Kidney (tissue), 14 donors: ENCODE results near the gene XYLB. TPM values are rescaled to one million over a fixed set of nuclear protein-coding genes. Genes with fewer than 3 reads are reported as not detected.

Source experiments
- DNase-seq, 5 donors: peaks; one replicate each; pipeline ENCODE4 v3.0.0-alpha.2; 2013 to 2020
- FAIRE-seq: peaks from 2 replicates; lab custom pipeline; 2012; peaks lifted over from hg19 to GRCh38; lab: Jason Lieb, UNC
- H3K27ac ChIP-seq, 2 donors: one replicate each; pipeline ENCODE4 v1.7.0; 2013; ENCODE audit warnings: low read depth in 2 of 2, low read length in 2 of 2, inconsistent platforms in 1 of 2
- H3K27me3 ChIP-seq: one replicate; pipeline ENCODE4 v1.7.1; 2013; ENCODE audit warnings: low read length, inconsistent platforms; ENCODE audit not compliant: control insufficient read depth, insufficient read depth
- H3K36me3 ChIP-seq, 3 donors: one replicate each; pipeline versions ENCODE4 v1.7.0 to v1.7.1; 2013; ENCODE audit warnings: low read length in 3 of 3, control low read depth in 1 of 3, inconsistent platforms in 1 of 3; ENCODE audit not compliant: insufficient read depth in 3 of 3, control insufficient read depth in 2 of 3
- H3K4me1 ChIP-seq, 3 donors: one replicate each; pipeline versions ENCODE4 v1.7.0 to v1.7.1; 2013; ENCODE audit warnings: low read length in 3 of 3, inconsistent platforms in 1 of 3, low read depth in 1 of 3; ENCODE audit not compliant: control insufficient read depth in 2 of 3, insufficient read depth in 2 of 3
- H3K4me3 ChIP-seq, 3 donors: one replicate each; pipeline versions ENCODE4 v1.7.0 to v1.8.1; 2013; ENCODE audit warnings: low read length in 3 of 3, control low read depth in 1 of 3, inconsistent platforms in 1 of 3
- H3K9ac ChIP-seq, 3 donors: one replicate each; pipeline versions ENCODE4 v1.7.0 to v1.7.1; 2013; ENCODE audit warnings: low read length in 3 of 3, control low read depth in 1 of 3, inconsistent platforms in 1 of 3
- H3K9me3 ChIP-seq, 3 donors: one replicate each; pipeline versions ENCODE4 v1.7.0 to v1.7.1; 2013; ENCODE audit warnings: low read length in 3 of 3, control low read depth in 1 of 3, inconsistent platforms in 1 of 3; ENCODE audit not compliant: control insufficient read depth in 2 of 3, insufficient read depth in 1 of 3
- intact Hi-C: fragments of 100-400 bp; cut with DNase I; formaldehyde crosslinking; loops from one replicate; pipeline ENCODE4 v1.11.1; 2022
- polyA plus RNA-seq: library from polyadenylated mRNA; stranded (reverse); fragments of 350-450 nt; fragmentation: Illumina TruSeq; extraction: RNeasy Lipid Tissue Mini Kit (QIAGEN cat#74804); gene quantifications from one replicate; pipeline ENCODE4 v1.2.3, GENCODE V29; 2014; ENCODE audit warnings: low read depth, low replicate concordance; ENCODE audit not compliant: insufficient read depth
- total RNA-seq: library from RNA; stranded (reverse); fragmentation: NEBNext Ultra II Directional; extraction: Animal tissue kit (Norgen Biotek cat#: 25700); gene quantifications from one replicate; pipeline ENCODE4 v1.2.1, GENCODE V29; 2021
- TF ChIP-seq, protein P1 (sequence below): IDR thresholded peaks from 3 replicates; pipeline ENCODE4 v1.5.1; 2012; ENCODE audit warnings: mild to moderate bottlenecking, moderate library complexity, borderline replicate concordance; ENCODE audit not compliant: insufficient read depth; ENCODE audit errors: extremely low read depth
- donor health status: control.
- donor health status: control.
- donor health status: control.
- donor health status: control.
- donor health status: control.
- donor health status: DM: yes; HTN: yes; CAD: no.
- donor health status: Normal renal cell carcinoma (clear cell type).

The XYLB gene
- total and polyA plus RNA-seq, 2 donors from 2014 or later, result 6.0 to 7.9 TPM

DNA sequence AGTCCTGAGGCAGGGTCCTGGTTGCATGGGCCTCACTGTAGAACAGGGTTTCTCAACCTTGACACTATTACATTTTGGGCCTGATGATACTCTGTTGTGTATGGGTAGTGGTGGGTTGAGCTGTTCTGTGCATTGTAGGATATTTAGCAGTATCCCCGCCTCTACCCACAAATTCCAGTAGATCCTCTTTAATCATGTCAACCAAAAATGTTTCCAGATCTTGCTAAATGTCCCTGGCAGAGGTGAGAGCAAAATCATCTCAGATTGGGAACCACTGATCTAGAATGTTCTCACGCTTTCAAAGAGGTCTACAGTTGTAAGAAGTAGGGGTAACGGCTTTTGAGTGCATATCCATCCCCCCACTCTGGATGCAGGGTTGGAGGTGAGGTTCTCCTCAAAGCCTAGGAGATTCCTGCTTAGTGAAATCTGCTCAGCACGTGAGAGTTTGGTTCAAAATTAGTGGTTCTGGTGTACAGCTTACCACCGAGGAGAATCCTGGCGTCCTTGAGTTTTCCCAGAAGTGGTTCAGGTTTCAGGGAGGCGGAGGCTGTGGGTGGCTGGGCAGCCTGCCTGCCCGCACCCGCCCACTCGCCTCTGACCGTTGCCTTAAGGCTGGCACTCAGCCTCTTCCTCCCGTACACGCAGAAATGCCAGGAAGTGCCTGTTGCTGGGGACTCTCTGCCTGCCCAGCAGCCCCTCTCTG is 112.4 kb downstream of the XYLB start:
- FAIRE-seq (no peak), DNase-seq (peak; percentile 61 to 85 (median 80))
- Histone ChIP-seq H3K9ac (peak overlapping the region in 2 of 3 donors; percentile 11 to 52), H3K27me3 (no peaks in the 10 kb centered on the region), H3K4me3 (peak overlapping the region in 2 of 3 donors; percentile 40 to 42), H3K27ac (peak overlapping the region; percentile 79), H3K36me3 (no peaks in the 10 kb centered on the region), H3K9me3 (no peaks in the 10 kb centered on the region), H3K4me1 (peaks cover 3 to 47% (median 38%) of the 10 kb centered on the region in 3 donors)
- TF ChIP-seq, protein P1, sequence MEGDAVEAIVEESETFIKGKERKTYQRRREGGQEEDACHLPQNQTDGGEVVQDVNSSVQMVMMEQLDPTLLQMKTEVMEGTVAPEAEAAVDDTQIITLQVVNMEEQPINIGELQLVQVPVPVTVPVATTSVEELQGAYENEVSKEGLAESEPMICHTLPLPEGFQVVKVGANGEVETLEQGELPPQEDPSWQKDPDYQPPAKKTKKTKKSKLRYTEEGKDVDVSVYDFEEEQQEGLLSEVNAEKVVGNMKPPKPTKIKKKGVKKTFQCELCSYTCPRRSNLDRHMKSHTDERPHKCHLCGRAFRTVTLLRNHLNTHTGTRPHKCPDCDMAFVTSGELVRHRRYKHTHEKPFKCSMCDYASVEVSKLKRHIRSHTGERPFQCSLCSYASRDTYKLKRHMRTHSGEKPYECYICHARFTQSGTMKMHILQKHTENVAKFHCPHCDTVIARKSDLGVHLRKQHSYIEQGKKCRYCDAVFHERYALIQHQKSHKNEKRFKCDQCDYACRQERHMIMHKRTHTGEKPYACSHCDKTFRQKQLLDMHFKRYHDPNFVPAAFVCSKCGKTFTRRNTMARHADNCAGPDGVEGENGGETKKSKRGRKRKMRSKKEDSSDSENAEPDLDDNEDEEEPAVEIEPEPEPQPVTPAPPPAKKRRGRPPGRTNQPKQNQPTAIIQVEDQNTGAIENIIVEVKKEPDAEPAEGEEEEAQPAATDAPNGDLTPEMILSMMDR, result no peak
- intact Hi-C loops, result no loop called here

DNA sequence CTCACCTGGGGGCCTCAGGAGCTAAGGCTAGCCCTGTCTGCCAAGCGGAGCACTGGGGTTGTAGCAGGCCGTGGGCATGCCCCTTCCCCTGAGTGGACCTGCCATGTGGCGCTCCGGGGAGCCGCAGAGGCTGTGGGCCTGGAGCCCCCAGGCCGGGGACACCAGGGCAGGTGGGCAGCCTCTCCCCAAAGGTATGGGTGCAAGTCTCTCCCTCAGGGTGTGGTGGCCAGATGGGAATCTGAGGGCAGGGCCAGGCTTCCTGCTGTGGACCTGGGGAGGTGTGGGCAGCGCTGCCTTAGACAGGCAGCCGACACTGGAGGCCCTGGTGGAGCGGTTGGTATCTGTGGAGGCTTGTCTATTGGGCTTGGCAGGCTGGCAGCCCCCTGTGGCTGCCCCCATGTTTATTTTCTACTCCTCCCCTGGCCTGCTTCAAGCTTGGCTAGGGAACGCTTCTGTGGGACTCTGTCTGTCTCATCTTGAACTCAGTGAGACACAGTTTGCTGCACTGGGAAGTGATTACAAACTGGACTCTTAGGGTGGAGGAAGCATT is 113.0 kb downstream of the XYLB start:
- Histone ChIP-seq H3K9me3 (no peaks in the 10 kb centered on the region), H3K27ac (peak overlapping the region; percentile 79), H3K9ac (peak overlapping the region in 2 of 3 donors; percentile 11 to 52), H3K4me1 (peaks cover 3 to 47% (median 38%) of the 10 kb centered on the region in 3 donors), H3K4me3 (peak overlapping the region in 2 of 3 donors; percentile 40 to 42), H3K27me3 (no peaks in the 10 kb centered on the region), H3K36me3 (no peaks in the 10 kb centered on the region)
- intact Hi-C loops, result no loop called here
- no peak for FAIRE-seq
- TF ChIP-seq, protein P1, result no peak
- peak in 1 of 5 donors; percentile 79 for DNase-seq

GRCh38 chr3:38460377-38461270 is 114.0 kb downstream of the XYLB start:
- intact Hi-C loops, result no loop called here
- peak in 3 of 5 donors; percentile 49 to 77 (median 65) for DNase-seq

More at GRCh38 chr3:38460377-38461270, 114.0 kb downstream of the XYLB start:
- H3K9ac ChIP-seq, result peak overlapping the region in 1 of 3 donors; percentile 52
- FAIRE-seq, result no peak
- H3K4me1 ChIP-seq, result peaks cover 3 to 46% (median 37%) of the 10 kb centered on the region in 3 donors
- no peak overlapping the region for H3K4me3 ChIP-seq
- H3K27me3 ChIP-seq, result no peaks in the 10 kb centered on the region
- peak overlapping the region in 1 of 2 donors; percentile 3 for H3K27ac ChIP-seq
- no peaks in the 10 kb centered on the region for H3K36me3 ChIP-seq
- TF ChIP-seq, protein P1, result no peak
- H3K9me3 ChIP-seq, result no peaks in the 10 kb centered on the region

Other genes starting within 250 kb of the XYLB start
- 90.0 TPM for gene ACAA1, start 209.7 kb upstream of the XYLB start, total RNA-seq
- 566 TPM for gene ACAA1, start 209.7 kb upstream of the XYLB start, polyA plus RNA-seq
- 34.5 TPM for gene MYD88, start 208.1 kb upstream of the XYLB start, total RNA-seq
- gene MYD88, start 208.1 kb upstream of the XYLB start, polyA plus RNA-seq, result 20.8 TPM
- gene OXSR1, start 181.2 kb upstream of the XYLB start, total RNA-seq, result 40.0 TPM
- gene OXSR1, start 181.2 kb upstream of the XYLB start, polyA plus RNA-seq, result 16.7 TPM
- 0.16 TPM for gene SLC22A13, start 81.0 kb upstream of the XYLB start, total RNA-seq
- gene SLC22A13, start 81.0 kb upstream of the XYLB start, polyA plus RNA-seq, result 9.9 TPM
- gene SLC22A14, start 64.5 kb upstream of the XYLB start, total RNA-seq, result 0.19 TPM
- 0.75 TPM for gene SLC22A14, start 64.5 kb upstream of the XYLB start, polyA plus RNA-seq
- 11.2 TPM for gene ACVR2B, start 107.1 kb downstream of the XYLB start, total RNA-seq
- 1.2 TPM for gene ACVR2B, start 107.1 kb downstream of the XYLB start, polyA plus RNA-seq
- gene EXOG, start 149.6 kb downstream of the XYLB start, total RNA-seq, result 16.4 TPM
- gene EXOG, start 149.6 kb downstream of the XYLB start, polyA plus RNA-seq, result 5.5 TPM